GM19328 (cell line): Measurements from ENCODE around the gene SMIM11.
"Not testable (repeated sequence)": the region's sequence is repeated elsewhere in the genome, so short reads cannot be mapped to it uniquely, and the experiment has no call there.

ENCODE experiments used
- ATAC-seq: cut with Tn5 transposase; IDR thresholded peaks from one replicate; pipeline ENCODE4 v1.9.1; 2021; ENCODE audit warnings: mild to moderate bottlenecking, moderate library complexity; ENCODE audit not compliant: unreplicated experiment

SMIM11 gene

DNA sequence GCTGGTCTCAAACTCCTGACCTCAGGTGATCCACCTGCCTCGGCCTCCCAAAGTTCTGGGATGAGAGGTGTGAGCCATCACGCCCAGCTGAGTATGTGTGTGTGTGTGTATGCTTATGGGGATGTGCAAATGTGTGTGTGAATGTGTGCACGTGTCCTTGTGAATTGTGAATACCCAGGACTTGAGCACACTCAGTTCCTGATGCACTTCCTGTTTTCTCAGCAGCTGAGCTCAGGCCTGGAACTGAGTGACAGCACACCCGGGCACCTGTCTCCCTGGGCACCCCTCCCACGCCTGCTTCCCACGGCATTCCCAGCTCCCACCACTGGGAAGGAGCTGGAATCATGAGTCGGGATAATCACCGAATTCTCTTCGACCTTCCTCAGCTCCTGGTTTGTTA is 32.0 kb downstream of the SMIM11 start:
- not testable (repeated sequence) for ATAC-seq

DNA sequence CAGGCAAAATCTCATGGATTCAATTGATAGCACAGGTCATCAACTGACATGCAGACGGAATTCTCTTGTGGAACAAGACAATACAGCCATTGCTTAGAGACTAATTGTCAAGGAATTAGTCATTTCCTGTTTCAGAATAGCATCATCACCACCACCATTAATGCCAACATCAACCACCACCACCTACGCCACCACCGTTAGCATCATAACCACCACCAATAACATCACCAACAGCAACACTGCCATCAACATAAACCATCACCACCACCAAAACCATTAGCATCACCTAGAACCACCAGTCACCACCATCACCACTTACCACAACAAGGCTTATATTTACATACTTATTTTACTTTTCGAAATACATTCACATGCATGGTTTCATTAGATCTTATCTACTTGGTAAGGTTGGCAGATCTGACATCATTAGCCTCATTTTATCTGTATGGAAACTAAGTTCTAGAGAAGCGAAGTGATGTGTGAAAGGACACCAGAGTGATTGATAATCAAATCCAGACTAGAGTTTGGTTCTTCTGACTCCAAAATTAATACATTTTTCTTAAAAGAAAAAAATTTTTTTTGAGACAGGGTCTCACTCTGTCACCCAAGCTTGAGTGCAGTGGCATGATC is 42.3 kb downstream of the SMIM11 start:
- ATAC-seq, result not testable (repeated sequence)

DNA sequence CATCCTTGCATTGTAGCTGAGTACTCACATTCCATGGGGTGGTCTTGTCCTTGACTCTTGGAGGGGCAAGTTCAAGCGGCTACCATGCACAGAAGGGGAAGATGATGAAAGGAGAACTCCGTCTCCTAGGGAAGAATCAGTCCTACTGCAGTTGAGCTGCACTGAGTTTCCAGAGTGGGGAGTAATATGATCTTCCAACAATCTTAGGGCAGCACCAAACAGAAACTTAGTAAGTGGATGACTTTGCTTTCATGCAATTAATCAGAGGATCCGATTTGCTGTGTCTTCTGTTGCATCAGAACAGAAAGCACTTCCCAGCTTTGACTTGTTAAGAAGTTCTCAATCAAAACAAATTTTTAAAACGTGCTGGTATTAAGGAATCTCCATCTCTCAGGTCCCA is 48.5 kb downstream of the SMIM11 start, which contains the start of gene SMIM34:
Gene SMIM34 (minus strand): TSS at position 147 of the 400 bp plus-strand sequence. CDS start 112 bp downstream, at position 35.
- not testable (repeated sequence) for ATAC-seq

DNA sequence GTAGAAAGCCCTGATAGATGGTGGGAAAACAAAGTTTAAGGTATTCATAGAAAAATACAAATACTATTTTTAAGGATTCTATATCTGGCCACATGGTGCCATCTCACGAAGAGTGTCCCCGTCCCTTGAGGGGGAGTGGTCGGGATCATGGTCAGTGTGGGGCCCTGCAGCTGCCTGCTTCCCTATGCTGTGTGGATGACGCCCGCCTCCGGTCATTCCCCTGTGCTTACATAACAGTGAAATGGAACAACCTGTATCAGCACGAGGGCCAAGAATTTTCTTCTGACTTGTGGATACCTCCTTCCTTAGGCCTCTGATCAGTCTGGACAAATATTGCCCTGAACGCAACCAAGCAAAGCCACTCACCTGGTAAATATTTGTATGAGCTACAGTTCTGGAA is 52.0 kb downstream of the SMIM11 start:
- ATAC-seq, result not testable (repeated sequence)

DNA sequence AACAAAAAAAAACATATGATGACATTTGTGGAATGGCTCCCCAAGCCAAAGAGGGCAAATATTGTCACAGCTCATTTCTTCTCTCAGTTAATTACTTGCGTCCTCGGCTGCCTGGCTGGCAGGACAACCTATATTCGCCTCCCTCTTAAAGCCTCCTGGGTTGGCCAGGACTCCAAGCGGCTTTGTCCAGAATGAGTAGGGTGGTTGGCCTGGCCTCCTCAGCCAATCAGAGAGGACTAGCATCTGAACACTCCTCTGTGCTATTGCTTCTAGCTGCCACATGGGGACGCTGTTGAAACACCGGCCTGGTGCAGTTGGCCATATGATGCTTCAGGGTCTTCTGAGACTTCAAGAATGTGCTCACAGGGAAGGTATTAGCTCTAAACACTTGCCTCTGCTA is 53.1 kb downstream of the SMIM11 start:
- ATAC-seq, result not testable (repeated sequence)

DNA sequence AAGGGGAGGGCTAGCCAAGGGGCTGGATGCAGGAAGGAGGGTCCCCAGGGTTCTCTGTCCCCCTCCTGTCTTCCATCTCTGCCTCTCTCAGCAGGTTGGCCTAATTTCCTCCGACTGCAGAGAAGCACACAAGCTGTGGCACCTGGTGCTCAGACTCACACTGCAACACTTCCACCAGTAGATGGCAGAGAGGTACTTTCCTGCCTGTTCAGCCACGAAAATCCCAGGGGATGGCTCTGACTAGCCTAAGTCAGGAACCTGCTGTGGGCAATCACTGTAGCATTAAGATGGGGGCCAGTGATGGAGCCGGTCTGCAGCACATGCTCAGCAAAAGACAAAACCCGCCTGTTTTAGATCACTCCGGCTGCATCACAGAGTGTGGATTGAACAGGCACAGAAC is 54.4 kb downstream of the SMIM11 start:
- not testable (repeated sequence) for ATAC-seq
